ENCODE results near the gene CAV1. TPM values are rescaled to one million over a fixed set of nuclear protein-coding genes. Genes with fewer than 3 reads are reported as not detected.

Gene CAV1
- total and polyA plus RNA-seq, 2 of the 4 experiments (the other 2 are of a cell fraction), result 1,592 to 1,808 TPM

DNA sequence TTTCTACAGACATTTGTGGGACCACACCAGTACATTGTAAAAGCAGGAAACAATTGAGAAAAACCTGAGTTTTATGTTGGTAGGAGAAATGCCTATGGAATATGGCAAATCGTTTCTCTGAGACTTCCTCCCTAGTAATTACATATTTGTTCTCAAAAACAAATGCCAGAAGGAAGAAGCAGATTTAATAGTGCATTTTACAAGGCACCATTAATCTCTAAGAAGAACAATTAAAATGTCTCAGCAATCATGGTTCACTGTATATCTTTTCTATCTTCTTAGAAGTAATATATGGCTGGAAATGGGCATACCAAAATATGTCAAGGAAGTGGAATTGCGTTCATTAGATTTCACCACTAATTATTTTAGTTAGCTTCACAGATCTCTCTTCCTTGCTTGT is 13.3 kb downstream of the CAV1 start:
- Histone ChIP-seq H3K18ac (ENCODE audit: low read depth, low read length) (no peak overlapping the region), H3K4me3 (ENCODE audit: insufficient read depth, low read depth, low read length) (no peak overlapping the region), H3K27me3 (ENCODE audit: control insufficient read depth, insufficient read depth, low read length) (no peaks in the 10 kb centered on the region), H3K9ac (ENCODE audit: low read depth, low read length) (no peak overlapping the region), H2AFZ (replicated peaks; ENCODE audit: low read length, poor library complexity) (no peak overlapping the region), H4K8ac (ENCODE audit: low read depth in 2 of 2, low read length in 2 of 2) (no peak overlapping the region), H3K9me3 (ENCODE audit: control insufficient read depth, insufficient read depth, low read length) (no peaks in the 10 kb centered on the region), H3K4me2 (ENCODE audit: low read depth, low read length) (no peak overlapping the region), H4K20me1 (ENCODE audit: insufficient read depth, low read length) (peaks cover 50% of the 10 kb centered on the region; the same call in 1 of the 2 replicates), H4K91ac (ENCODE audit: insufficient read depth, low read depth, low read length) (no peak overlapping the region), H2BK120ac (ENCODE audit: low read depth, low read length) (no peak overlapping the region), H3K56ac (ENCODE audit: extremely low read depth, insufficient read depth, low read length) (no peak overlapping the region), H3K79me1 (ENCODE audit: low read depth in 1 of 2, low read length in 2 of 2) (peaks cover 27 to 68% of the 10 kb centered on the region in 2 experiments), H3K23ac (ENCODE audit: low read depth, low read length) (no peak overlapping the region), H3K27ac (ENCODE audit: insufficient read depth, low read length) (no peak overlapping the region; the same call in 1 of the 2 replicates), H3K36me3 (ENCODE audit: control insufficient read depth, insufficient read depth, low read length) (peaks cover 35% of the 10 kb centered on the region), H3K9me1 (ENCODE audit: insufficient read depth, low read length) (peaks cover 35% of the 10 kb centered on the region), H3K14ac (replicated peaks; ENCODE audit: low read depth, low read length) (no peak overlapping the region), H3K4ac (ENCODE audit: low read depth, low read length) (no peak overlapping the region), H2BK5ac (ENCODE audit: low read depth, low read length, poor library complexity, severe bottlenecking) (no peak overlapping the region), H4K5ac (ENCODE audit: low read depth, low read length) (no peak overlapping the region), H3K4me1 (ENCODE audit: control insufficient read depth, insufficient read depth, low read length) (peaks cover 29% of the 10 kb centered on the region), H2AK5ac (ENCODE audit: low read depth, low read length) (no peak overlapping the region), H2BK15ac (ENCODE audit: low read depth, low read length) (no peak overlapping the region), H2BK20ac (ENCODE audit: low read depth, low read length) (no peak overlapping the region), H2AK9ac (replicated peaks; ENCODE audit: low read depth, low read length, poor library complexity) (no peak overlapping the region)
- TF ChIP-seq NFE2L2 (IDR thresholded peaks at IDR 0.05; ENCODE audit: low read depth, low read length) (no peak), BHLHE40 (IDR thresholded peaks at IDR 0.05; ENCODE audit: low read depth, low read length) (no peak), CEBPB (IDR thresholded peaks at IDR 0.05; ENCODE audit: low read depth, low read length) (no peak), MAZ (IDR thresholded peaks at IDR 0.05; ENCODE audit: borderline replicate concordance, low read depth, low read length) (no peak), MXI1 (IDR thresholded peaks at IDR 0.05; ENCODE audit: borderline replicate concordance, low read depth, low read length) (no peak), CHD1 (IDR thresholded peaks at IDR 0.05; ENCODE audit: low read depth, low read length) (no peak), MAFK (IDR thresholded peaks at IDR 0.05; ENCODE audit: low read depth, low read length) (no peak), RAD21 (IDR thresholded peaks at IDR 0.05; ENCODE audit: low read length) (no peak), RFX5 (IDR thresholded peaks at IDR 0.05; ENCODE audit: low read depth, low read length) (no peak)
- TF ChIP-seq, protein P1, sequence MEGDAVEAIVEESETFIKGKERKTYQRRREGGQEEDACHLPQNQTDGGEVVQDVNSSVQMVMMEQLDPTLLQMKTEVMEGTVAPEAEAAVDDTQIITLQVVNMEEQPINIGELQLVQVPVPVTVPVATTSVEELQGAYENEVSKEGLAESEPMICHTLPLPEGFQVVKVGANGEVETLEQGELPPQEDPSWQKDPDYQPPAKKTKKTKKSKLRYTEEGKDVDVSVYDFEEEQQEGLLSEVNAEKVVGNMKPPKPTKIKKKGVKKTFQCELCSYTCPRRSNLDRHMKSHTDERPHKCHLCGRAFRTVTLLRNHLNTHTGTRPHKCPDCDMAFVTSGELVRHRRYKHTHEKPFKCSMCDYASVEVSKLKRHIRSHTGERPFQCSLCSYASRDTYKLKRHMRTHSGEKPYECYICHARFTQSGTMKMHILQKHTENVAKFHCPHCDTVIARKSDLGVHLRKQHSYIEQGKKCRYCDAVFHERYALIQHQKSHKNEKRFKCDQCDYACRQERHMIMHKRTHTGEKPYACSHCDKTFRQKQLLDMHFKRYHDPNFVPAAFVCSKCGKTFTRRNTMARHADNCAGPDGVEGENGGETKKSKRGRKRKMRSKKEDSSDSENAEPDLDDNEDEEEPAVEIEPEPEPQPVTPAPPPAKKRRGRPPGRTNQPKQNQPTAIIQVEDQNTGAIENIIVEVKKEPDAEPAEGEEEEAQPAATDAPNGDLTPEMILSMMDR (conservative IDR thresholded peaks at IDR 0.05; ENCODE audit: low read depth, low read length), result no peak
- TF ChIP-seq, protein P2, sequence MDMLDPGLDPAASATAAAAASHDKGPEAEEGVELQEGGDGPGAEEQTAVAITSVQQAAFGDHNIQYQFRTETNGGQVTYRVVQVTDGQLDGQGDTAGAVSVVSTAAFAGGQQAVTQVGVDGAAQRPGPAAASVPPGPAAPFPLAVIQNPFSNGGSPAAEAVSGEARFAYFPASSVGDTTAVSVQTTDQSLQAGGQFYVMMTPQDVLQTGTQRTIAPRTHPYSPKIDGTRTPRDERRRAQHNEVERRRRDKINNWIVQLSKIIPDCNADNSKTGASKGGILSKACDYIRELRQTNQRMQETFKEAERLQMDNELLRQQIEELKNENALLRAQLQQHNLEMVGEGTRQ (IDR thresholded peaks at IDR 0.05; ENCODE audit: low read depth, low read length), result no peak
- POLR2A ChIA-PET (ENCODE audit: unreplicated experiment), result no interaction called here
- intact Hi-C loops (cut with micrococcal nuclease), result no loop called here
- no CpG with 5 or more reads among the region's 2 CpGs for WGBS, 2 experiments (ENCODE audit: extremely low coverage in 2 of 2, insufficient read length in 1 of 2)
- in situ Hi-C loops (cut with MboI; ENCODE audit: low sequenced_read_pairs), result loop anchor here (10.0 kb wide), 1 partner anchor 47 kb away; no protein-coding TSS in a partner anchor
- ATAC-seq (ENCODE audit: low read depth) (no peak), DNase-seq (no peak)
- CTCF ChIA-PET, result interaction anchor here (0.5 kb wide), 1 partner anchor 9 kb away, joined by 3 read pairs; no protein-coding TSS in a partner anchor
- dilution Hi-C loops (cut with HindIII; ENCODE audit: low sequenced_read_pairs, unreplicated experiment), result no loop called here
- BruUV-seq (replicated peaks), result no TSS peak
